ENCODE data around the gene TSSK2.
"Not testable (repeated sequence)": the region's sequence is repeated elsewhere in the genome, so short reads cannot be mapped to it uniquely, and the experiment has no call there.

The TSSK2 gene

DNA sequence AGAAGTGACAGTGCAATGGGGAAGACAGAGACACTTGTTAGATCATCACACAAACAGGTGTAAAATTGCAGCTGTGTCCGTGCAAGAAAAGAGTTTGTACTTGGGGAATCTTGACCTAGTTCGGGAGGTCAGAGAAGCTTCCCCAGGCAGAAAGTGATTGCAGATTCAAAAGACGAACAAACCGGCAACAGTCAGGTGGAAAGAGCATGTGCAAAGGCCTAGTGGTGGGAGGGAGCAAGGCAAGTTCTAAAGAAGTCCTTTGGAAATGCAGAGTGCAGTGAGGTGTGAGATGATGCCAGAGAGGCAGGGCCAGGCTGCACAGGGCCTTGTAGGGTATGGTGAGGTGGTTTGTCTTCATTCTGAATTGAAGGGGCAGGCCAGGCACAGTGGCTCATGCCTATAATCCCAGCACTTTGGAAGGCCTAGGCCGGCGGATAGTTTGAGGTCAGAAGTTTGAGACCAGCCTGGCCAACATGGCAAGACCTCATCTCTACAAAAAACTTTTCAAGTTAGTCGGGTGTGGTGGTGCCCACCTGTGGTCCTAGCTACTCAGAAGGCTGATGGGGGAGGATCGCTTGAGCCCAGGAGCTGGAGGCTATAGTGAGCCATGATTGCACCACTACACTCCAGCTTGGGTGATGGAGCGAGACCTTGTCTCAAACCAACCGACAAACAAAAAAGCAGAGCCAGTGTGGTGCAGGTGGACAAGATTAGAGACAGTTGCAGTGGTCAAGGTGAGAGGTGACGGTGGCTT, 15.3 kb downstream of the TSSK2 start:
- DNase-seq: no peak

DNA sequence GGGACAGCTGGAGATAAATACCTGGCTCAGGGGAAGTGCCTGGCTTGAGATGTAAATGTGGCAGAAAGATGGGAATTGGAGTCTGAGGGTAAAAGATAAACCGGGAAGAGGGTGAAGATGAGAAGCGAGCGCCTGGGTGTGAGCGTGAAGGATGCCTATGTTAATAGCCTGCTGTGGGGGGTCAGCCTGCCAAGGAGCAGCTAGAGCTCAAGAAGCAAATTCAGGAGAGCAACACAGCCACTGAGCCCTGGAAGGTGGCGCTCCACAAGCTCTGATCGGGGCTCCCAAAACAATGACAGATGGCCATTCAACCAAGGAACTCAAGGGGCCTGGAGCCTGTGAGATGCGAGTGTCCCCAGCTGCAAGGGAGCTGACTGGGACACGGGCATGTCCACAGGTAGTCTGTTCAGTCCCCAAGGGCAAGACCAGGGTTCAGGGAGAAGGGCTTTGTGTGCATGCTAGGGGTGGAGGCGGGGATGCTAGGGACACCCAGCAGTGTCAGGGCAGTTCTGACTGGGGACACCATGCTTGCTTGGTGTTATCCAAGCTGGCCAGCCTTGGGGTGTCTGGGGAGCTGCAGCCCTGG, 16.2 kb downstream of the TSSK2 start:
- no peak for DNase-seq

DNA sequence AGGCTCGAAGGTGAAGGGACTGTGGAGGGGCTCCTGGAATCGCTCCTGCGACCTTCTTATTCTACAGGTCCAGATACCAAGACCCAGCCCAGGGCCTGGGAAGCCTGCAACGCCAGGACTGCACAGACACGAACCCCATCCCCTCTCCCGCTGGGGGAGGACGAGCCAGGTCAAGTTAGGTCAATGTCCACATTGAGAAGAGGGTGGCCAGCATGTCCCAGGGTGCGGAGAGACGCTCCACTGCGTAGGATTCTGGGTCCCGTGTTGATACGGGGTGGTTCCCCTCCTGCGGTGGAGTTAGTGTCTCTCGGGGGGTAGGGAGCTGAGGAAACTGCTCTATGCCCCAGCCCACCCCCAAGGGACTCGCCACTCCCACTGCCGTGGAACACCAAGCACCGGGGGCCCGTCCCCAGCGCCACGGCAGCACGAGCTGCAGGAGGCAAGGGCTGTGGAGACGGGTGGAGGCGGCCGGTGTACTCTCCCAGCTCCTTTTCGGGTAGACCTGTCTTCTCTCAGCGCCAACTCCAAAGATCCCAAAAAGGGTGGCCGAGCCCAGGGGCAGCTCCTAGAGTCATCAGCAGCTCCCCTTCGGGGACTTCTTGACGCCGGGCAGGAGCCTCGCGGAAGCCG, 17.4 kb downstream of the TSSK2 start:
- DNase-seq: no peak

DNA sequence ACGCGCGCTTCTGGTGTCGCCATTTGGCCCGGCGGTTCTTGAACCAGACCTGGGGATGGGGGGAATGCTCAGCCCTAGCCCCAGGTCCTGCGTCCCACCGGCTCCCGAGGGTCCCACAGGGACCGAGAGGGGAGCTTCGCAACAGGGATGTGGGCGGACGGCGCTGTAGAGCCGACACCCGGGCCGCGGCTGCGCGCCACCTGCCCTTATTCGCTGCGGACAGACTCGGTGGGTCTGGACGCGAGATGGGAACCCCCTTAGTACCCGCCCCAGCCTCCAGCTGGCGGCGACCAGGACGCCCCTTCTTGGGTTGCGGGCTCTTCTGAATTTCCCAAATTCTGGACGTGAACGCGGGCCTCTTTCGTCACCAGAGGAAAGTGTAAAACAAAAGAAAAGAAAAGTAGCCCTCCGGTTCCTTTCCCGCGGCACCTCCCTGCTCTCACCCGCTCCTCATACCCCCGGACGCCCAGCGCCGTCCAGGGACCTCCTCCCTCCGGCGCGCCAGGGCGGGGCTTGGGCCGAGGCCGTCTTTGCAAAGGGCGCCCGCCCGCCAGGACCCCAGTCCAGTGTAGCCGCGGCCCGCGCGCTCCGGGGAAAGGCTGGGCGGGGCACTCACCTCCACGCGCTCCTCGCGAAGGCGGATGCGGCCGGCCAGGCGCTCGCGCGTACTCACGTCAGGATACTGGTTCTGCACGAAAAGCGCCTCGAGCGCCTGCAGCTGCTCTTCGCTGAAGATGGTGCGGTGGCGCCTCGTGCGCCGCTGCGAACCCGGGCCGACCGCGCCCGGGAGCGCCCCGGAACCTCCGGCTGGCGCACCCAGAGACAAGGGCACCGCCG, 18.2 kb downstream of the TSSK2 start:
- DNase-seq: no peak

DNA sequence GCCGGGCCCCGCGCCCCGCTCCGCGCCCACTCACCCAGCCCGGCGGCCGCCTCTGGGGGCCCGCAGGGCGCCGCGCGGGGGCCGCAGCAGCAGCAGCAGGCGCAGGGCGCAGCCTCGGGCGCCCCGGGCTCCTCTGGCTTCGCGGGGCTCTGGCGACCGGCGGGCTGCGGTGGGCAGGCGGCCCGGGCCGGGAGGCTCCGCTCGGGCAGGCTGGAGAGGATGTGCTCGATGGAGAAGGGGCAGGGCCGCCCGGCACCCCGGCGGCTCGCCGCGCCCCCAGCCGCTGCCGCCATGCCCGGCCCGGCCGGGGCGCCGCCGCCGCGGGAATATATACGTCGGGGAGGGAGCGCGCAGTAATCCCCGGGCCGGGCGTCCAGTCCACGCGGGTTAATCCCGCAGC, 18.9 kb downstream of the TSSK2 start, which contains the start of gene GSC2:
GSC2 (minus strand) TSS at position 302 of the 400 bp plus-strand sequence; CDS start at position 293, 9 bp downstream.
- no peak for DNase-seq

DNA sequence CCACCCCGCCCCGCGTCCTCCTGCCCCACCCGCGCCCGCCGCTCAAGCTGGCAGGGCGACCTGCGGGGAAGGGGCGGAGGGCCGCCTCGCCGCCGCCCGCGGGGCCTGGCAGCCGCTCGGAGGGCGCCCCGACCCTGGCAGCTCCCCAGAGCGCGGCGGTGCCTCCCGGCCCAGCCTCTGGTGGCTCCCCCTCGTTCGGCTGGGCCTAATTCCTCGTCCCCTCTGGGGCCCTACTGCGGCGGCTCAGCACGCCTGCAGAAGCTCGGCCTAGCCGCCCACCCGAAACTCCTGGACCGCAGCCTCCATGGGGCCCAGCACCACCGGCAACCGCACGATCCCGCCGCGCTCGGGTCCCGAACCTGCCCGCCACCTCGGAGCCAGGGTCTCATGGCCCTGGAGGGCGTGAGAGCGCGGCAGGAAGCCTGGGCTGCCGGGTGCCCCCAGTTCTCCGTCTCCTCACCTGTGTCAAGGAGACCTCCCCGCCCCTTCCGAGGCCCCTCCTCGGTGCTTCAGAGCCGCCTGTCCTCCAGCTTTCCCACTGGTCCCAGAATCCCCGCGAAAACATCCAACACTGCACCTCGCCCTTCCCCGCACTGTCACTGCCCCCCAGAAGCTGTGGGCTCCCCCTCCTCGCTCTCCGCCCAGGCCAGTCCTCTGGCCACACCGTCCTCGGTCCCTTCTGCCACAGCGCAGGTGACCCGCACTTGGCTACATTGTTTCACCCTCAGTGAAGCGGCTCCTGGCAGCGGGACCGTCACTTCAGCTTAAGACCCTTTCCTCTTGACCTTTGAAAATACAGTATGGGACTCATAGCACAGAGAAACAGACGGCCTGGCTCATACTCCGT, 19.6 kb downstream of the TSSK2 start:
- DNase-seq: no peak

DNA sequence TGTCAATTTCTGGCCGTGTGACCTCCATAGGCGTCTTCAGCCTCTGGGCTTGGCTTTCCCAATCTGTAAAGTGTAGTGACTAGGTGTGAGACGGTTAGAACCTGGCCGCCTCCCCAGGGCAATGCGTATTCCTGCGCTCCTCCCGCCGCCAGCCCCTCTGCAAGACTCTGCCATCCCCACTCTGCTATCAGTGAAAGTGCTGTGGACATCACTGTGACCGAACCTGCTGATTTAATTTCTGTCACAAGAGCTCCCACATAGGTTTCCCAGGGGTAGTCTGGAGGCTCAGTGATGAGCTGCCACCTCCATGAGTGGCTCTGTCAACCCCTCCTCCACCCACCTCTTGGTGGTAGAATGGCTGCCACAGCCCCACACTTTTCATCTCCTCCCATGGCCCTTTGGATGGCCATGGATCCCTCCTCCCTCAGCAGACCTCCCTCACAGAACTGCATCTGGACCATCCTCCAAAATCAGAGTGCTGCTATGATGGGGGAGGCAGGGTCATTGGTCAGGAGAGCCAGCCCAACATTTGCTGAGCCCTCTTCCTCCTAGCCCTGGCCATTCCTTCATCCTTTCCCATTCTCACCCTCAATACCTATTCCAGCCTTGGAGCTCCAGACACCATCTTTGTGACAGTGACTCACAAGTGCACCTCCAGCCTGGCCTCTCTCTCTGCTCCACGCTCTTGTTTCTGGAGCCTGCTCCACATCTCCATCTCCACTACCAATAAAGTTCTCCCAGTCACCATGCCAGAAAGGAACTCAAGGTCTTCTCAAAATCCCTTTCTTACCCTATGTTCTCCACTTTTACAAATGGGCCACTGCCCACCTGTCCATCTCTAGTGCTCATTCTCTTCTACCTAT, 20.5 kb downstream of the TSSK2 start:
- no peak for DNase-seq

DNA sequence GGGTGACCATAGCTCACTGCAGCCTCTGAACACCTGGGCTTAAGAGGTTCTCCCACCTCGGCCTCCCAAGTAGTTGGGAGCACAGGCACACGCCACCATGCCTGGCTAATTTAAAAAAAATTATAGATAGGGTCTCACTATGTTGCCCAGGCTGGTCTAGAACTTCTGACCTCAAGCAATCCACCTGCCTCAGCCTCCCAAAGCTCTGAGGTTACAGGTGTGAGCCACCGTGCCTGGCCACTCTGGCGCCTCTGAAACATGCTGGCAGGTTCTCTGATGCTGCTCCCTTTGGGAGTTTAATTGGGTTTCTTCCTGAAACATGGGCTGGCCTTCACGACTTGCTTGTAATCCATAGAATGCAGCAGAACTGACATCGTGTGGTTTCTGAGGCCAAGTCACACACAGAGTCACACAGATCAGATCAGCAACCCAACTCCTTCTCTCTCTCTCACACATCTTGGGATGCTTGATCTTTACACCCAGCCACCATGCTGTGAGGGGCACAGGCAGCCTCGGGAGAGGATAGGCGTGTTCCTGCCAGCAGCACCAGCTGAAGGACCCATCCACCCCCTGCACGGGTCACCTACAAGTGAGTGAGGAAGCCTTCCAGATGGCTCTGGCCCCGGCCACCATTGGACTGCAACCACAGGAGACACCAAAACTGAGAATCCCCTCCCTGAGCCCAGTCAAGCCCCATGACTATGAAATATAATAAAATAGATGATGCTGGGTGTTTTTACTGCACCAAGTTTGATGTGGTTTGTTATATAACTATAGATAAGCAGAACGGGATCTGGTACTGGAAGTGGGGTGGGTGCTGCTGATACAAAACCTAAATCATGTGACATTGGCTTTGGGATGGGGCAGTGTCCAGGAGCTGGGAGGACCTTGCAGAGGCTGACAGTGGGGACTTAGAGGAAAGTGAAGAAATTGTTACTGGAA, 22.1 kb downstream of the TSSK2 start:
- no peak for DNase-seq

DNA sequence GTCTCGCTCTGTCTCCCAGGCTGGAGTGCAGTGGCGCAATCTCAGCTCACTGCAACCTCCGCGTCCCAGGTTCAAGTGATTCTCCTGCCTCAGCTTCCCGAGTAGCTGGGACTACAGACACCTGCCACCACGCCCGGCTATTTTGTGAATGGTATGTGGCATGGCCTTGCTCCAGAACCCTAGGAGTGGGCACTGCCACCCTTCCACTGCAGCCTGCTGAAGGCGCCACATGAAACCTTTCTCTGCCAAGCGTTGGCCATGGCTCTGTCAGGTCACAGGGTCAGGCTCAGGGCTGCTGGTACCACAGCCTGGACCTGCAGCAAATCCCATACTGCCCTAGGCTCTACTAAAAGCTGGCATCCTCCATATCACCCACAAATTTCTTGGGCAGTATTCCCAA, 25.0 kb downstream of the TSSK2 start:
- DNase-seq: not testable (repeated sequence)

DNA sequence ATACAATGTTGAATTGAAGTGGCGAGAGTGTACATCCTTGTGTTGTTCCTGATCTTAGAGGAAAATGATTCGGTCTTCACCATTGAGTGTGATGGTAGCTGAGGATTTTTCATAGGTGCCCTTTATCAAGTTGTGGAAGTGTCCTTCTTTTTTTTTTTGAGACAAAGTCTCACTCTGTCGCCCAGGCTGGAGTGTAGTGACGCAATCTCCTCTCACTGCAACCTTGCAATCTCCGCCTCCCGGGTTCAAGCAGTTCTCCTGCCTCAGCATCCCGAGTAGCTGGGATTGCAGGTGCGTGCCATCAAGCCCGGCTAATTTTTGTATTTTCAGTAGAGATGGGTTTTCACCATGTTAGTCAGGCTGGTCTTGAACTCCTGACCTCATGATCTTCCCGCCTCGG, 27.5 kb downstream of the TSSK2 start:
- DNase-seq: not testable (repeated sequence)

DNA sequence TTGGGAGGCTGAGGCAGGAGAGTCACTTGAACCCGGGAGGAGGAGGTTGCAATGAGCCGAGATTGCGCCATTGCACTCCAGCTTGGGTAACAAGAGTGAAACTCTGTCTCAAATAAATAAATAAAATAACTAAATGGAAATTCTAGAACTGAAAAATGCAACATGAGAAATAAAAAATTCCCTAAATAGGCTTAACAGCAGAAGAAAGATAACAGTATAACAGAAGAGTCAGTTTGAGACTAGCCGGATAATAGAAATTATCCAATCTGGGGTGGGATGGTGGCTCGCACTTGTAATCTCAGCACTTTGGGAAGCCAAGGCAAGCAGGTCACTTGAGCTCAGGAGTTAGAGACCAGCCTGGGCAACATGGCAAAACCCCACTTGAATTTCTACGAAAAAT, 33.3 kb downstream of the TSSK2 start:
- DNase-seq: no peak

DNA sequence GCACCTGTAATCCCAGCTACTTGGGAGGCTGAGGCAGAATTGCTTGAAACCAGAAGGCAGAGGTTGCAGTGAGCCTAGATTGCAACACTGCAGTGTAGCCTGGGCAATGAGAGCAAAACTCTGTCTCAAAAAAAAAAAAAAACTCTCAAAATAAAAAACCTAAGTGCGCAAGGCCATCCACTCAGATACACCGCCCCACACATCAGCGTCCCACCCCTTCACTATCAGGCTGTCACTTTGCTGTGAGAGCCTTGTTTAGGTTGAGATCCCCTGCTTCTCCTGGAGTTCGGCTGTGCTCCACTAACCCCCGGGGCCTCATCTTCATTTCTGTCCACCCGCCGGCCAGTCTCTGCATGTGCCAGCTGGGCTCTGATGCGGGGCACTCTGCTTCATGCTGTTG, 35.3 kb downstream of the TSSK2 start:
- DNase-seq: no peak

DNA sequence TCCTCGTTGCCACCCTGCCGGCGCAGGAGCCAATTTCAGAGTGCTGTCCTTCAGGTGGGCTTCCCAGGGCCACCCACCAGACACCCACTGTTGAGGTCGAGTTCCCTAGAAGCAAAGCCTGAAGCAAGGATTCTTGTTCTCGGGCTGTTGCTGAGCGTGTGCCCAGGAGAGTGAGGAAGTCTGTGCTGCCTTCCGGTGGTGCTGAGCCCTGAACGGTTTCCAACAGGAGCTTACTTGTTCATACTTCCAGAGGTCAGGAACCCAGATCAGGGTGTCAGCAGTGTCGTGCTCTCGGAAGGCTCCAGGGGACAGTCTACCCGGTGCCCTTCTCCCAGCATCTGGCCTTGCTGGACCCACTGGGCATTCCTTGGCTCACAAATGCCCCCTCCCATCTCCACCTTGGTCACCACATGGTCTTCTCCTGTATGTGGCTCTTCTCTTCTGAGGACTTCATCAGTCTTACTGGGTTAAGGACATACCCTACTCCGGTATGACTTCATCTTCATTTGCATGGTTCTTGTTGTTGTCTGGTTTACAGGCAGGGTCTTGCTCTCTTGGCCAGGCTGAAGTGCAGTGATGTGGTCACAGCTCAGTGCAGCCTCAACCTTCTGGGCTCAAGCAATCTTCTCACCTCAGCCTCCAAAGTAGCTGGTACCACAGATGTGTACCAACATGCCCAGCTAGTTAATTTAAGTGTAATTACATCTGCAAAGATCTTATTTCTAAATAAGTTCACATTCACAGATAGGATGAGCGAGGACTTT, 36.2 kb downstream of the TSSK2 start:
- no peak for DNase-seq

DNA sequence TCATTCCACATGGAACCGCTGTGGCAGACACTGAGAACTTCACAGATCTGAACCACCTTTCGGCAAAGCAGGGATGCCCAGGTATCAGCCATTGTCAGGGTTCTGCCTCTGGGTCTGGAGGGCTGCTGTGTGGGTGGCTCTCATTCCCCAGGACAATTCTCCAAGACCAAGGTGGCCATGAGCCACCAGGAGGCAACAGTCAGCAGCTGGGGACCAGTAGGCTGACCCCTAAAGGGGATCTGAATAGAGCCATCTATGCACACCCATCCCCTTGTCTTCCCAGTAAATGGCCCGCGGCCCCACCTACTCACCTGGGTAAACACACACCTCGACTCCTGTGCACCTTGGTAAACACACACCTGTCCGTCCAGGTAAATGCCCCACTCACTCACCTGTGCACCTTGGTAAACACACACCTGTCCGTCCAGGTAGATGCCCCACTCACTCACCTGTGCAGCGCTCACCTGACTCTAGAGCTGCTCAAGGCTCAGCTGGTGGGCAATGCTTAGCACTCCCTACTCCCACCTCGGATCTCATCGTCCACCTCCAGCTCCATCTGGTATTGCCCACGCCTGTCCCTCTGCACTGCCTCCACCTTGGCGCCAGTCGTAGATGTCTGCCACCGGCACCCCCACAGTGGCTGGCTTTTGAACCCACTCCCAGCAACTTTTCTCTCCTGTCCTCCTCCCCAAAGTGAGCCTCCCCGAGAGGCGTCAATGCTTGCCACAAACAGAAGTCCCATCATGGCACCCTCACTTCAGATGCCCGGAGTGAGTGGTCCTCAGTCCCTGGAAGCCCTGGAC, 37.2 kb downstream of the TSSK2 start:
- no peak for DNase-seq

DNA sequence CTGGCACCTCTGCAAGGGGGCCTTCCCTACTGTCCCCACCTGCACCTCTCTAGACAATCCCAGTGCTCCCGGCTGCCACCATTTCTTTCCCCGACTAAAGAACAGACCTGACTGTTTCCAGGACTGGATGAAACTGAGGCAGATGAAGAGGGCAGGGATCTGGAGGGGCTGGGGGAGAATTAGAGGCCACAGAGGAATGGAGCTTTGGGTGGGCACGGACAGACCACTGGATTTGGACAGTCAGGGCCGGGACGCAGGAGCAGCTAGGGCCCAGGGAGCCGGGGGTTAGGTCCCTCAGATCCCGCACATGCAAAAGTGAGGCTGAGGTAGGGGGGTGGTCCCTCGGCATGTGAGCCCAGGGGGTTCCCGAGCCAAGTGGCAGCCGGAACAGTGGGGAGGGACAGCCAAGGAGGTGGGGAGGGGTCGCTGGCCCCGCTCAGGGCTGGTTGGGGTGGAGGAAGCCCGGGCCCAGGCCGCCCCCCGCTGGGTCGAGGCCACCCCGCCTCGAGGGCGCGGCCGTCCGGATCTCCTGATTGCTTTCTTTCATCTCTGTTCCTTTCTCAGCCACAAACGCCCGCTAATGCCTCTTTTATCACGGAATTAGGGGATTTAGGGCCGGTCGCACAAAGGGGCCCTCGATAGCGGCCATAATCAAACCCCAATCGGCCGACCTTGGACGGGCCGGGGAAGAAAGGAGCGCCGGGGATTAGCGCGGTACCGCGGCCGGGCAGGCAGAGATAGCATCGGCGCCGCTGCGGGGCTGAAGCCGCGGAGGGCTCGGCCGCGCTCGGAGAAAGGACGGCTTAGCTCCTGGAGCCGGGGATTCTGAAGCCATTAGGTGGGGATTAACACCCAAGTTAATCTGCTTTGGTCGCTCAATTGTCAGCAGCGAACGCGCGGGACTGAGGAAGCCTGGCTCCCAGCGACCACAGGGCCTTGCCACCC, 38.2 kb downstream of the TSSK2 start:
- no peak for DNase-seq

DNA sequence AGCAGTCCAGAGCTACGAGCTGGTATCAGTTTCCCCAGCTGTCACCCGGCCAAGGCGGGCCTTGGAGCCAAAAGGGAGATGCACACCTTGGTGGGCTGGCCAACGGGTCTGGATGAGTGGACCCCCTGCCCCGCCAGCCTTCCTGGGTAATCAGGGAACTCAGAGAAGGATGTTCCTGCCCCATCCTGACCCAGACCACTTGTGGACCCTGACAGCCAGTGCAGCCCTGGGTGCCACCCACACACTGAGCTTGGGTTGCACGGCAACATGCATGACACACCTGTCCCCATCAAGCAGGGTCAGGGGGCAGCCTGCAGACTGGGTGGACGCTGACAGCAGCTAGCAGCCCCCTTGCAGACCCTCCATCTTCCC, 38.8 kb downstream of the TSSK2 start:
- DNase-seq: no peak
